H1 (cell line): ENCODE data around the gene A2ML1. TPM values are rescaled to one million over a fixed set of nuclear protein-coding genes. Genes with fewer than 3 reads are reported as not detected.

Source experiments
- CTCF ChIA-PET: fragments of 300-600 bp; sonication (Branson Sonifier 250); formaldehyde crosslinking; loops from one replicate; lab custom pipeline; 2021; ENCODE audit not compliant: partially characterized antibody; lab: Charles Lee
- POLR2A ChIA-PET: fragments of 300-600 bp; sonication (Branson Sonifier 250); formaldehyde crosslinking; loops from one replicate; lab custom pipeline; 2021; ENCODE audit warnings: inconsistent platforms; ENCODE audit not compliant: partially characterized antibody; lab: Charles Lee
- DNase-seq, 2 experiments: peaks; one replicate each; pipeline versions ENCODE4 v3.0.0 to v3.0.0-alpha.2; 2010 to 2022; ENCODE audit warnings: low spot score in 2 of 2, low read depth in 1 of 2, mixed read lengths in 1 of 2
- FAIRE-seq: peaks from 2 replicates; lab custom pipeline; 2011; peaks lifted over from hg19 to GRCh38; lab: Jason Lieb, UNC
- H2AFZ ChIP-seq: 2 replicates; pipeline ENCODE4 v1.8.1; 2012; ENCODE audit warnings: low read length, inconsistent platforms
- H2AK5ac ChIP-seq: 2 replicates; pipeline ENCODE4 v1.6.1; 2013; ENCODE audit warnings: low read depth, low read length
- H2BK120ac ChIP-seq: replicated peaks from 2 replicates; pipeline ENCODE3; 2013; ENCODE audit warnings: low read depth, low read length, inconsistent platforms
- H2BK12ac ChIP-seq: 2 replicates; pipeline ENCODE4 v1.6.1; 2013; ENCODE audit warnings: low read depth, low read length
- H2BK15ac ChIP-seq: 2 replicates; pipeline ENCODE4 v1.6.1; 2013; ENCODE audit warnings: low read length
- H2BK20ac ChIP-seq: 2 replicates; pipeline ENCODE4 v1.6.1; 2013; ENCODE audit warnings: low read length
- H2BK5ac ChIP-seq: 2 replicates; pipeline ENCODE4 v1.6.1; 2013; ENCODE audit warnings: low read depth, low read length
- H3K14ac ChIP-seq: 2 replicates; pipeline ENCODE4 v1.6.1; 2013; ENCODE audit warnings: inconsistent platforms; ENCODE audit not compliant: insufficient read length
- H3K18ac ChIP-seq: 2 replicates; pipeline ENCODE4 v1.6.1; 2013; ENCODE audit warnings: low read length; ENCODE audit errors: extremely low read depth
- H3K23ac ChIP-seq: 2 replicates; pipeline ENCODE4 v1.6.1; 2013; ENCODE audit warnings: inconsistent platforms; ENCODE audit not compliant: insufficient read length
- H3K23me2 ChIP-seq: 2 replicates; pipeline ENCODE4 v1.6.1; 2013; ENCODE audit warnings: low read depth, low read length
- H3K27ac ChIP-seq: 2 replicates; pipeline ENCODE4 v1.6.1; 2011; ENCODE audit warnings: low read depth, low read length, inconsistent platforms
- H3K27me3 ChIP-seq, 4 experiments: replicated peaks in 1 of 4; 1 replicate in 1 of 4; 2 replicates in 3 of 4; pipeline versions ENCODE4 v1.6.1 to v1.8.1; 2011 to 2013; ENCODE audit warnings: low read length in 3 of 4, mild to moderate bottlenecking in 3 of 4, inconsistent platforms in 2 of 4, mixed read lengths in 2 of 4, moderate library complexity in 1 of 4; ENCODE audit not compliant: control insufficient read depth in 3 of 4, insufficient read depth in 3 of 4; ENCODE audit errors: extremely low read depth in 1 of 4
- H3K36me3 ChIP-seq, 4 experiments: 2 replicates each; pipeline versions ENCODE4 v1.6.1 to v1.8.1; 2011 to 2013; ENCODE audit warnings: mild to moderate bottlenecking in 4 of 4, low read length in 3 of 4, moderate library complexity in 2 of 4, control low read depth in 1 of 4, inconsistent platforms in 1 of 4; ENCODE audit not compliant: insufficient read depth in 4 of 4, control insufficient read depth in 2 of 4
- H3K4ac ChIP-seq: replicated peaks from 2 replicates; pipeline ENCODE3; 2013; ENCODE audit warnings: low read length, low read depth, mixed read lengths, inconsistent platforms; ENCODE audit not compliant: insufficient read length
- H3K4me1 ChIP-seq, 4 experiments: replicated peaks in 1 of 4; 1 replicate in 1 of 4; 2 replicates in 3 of 4; pipeline versions ENCODE4 v1.6.1 to v1.8.1; 2011 to 2013; ENCODE audit warnings: low read length in 3 of 4, inconsistent platforms in 2 of 4, mixed read lengths in 1 of 4; ENCODE audit not compliant: insufficient read depth in 4 of 4, control insufficient read depth in 3 of 4
- H3K4me2 ChIP-seq, 2 experiments: 2 replicates each; pipeline versions ENCODE4 v1.6.1 to v1.8.1; 2011 to 2013; ENCODE audit warnings: low read depth in 2 of 2, low read length in 2 of 2, control low read depth in 1 of 2, inconsistent platforms in 1 of 2, mild to moderate bottlenecking in 1 of 2; ENCODE audit not compliant: insufficient read depth in 1 of 2
- H3K4me3 ChIP-seq, 4 experiments: fragments of 200-600, 300-600 bp in 1 of 4; sonication (generic), shearing (Covaris generic), sonication (Bioruptor Twin) in 1 of 4; 2 replicates each; pipeline versions ENCODE4 v1.5.1 to v1.8.1; 2011 to 2016; ENCODE audit warnings: low read length in 4 of 4, low read depth in 3 of 4, control low read depth in 2 of 4, inconsistent platforms in 2 of 4, mild to moderate bottlenecking in 2 of 4, mixed read lengths in 1 of 4, moderate library complexity in 1 of 4; ENCODE audit not compliant: insufficient read depth in 2 of 4; ENCODE audit errors: extremely low read depth in 1 of 4
- H3K56ac ChIP-seq: replicated peaks from 2 replicates; pipeline ENCODE3; 2013; ENCODE audit warnings: low read depth, mild to moderate bottlenecking, mixed read lengths, low read length, inconsistent platforms; ENCODE audit not compliant: insufficient read length
- H3K79me1 ChIP-seq: 2 replicates; pipeline ENCODE4 v1.6.1; 2013; ENCODE audit warnings: low read depth, low read length, control low read depth
- H3K79me2 ChIP-seq, 2 experiments: 2 replicates each; pipeline versions ENCODE4 v1.6.1 to v1.8.1; 2012 to 2013; ENCODE audit warnings: low read length in 2 of 2, mild to moderate bottlenecking in 2 of 2, inconsistent platforms in 1 of 2; ENCODE audit not compliant: insufficient read depth in 2 of 2, control insufficient read depth in 1 of 2
- H3K9ac ChIP-seq, 4 experiments: replicated peaks in 1 of 4; 1 replicate in 1 of 4; 2 replicates in 3 of 4; pipeline versions ENCODE4 v1.6.1 to v1.8.1; 2011 to 2013; ENCODE audit warnings: low read depth in 3 of 4, low read length in 3 of 4, control low read depth in 2 of 4, mild to moderate bottlenecking in 2 of 4, moderate library complexity in 2 of 4, inconsistent platforms in 1 of 4; ENCODE audit errors: extremely low read depth in 1 of 4
- H3K9me3 ChIP-seq, 2 experiments: 2 replicates each; pipeline versions ENCODE4 v1.6.1 to v1.8.1; 2012 to 2013; ENCODE audit warnings: mild to moderate bottlenecking in 2 of 2, moderate library complexity in 2 of 2, control low read depth in 1 of 2, inconsistent platforms in 1 of 2, low read depth in 1 of 2, low read length in 1 of 2, mixed read lengths in 1 of 2; ENCODE audit not compliant: insufficient read depth in 2 of 2
- H4K20me1 ChIP-seq, 2 experiments: replicated peaks in 1 of 2; 2 replicates each; pipeline versions ENCODE3 to v1.8.1; 2011 to 2013; ENCODE audit warnings: inconsistent platforms in 2 of 2, low read length in 2 of 2, mild to moderate bottlenecking in 1 of 2; ENCODE audit not compliant: insufficient read depth in 2 of 2, control insufficient read depth in 1 of 2
- H4K5ac ChIP-seq: 2 replicates; pipeline ENCODE4 v1.6.1; 2013; ENCODE audit warnings: low read length, low read depth, mixed read lengths, inconsistent platforms; ENCODE audit not compliant: insufficient read length
- H4K8ac ChIP-seq: 2 replicates; pipeline ENCODE4 v1.8.0; 2013; ENCODE audit warnings: mild to moderate bottlenecking, moderate library complexity, low read length, inconsistent platforms; ENCODE audit not compliant: insufficient read depth; ENCODE audit errors: extremely low read depth
- H4K91ac ChIP-seq: replicated peaks from 2 replicates; pipeline ENCODE3; 2013; ENCODE audit warnings: low read length, mixed read lengths, inconsistent platforms; ENCODE audit not compliant: insufficient read length
- HDAC2 ChIP-seq, 2 experiments: fragments of 300-600 bp in 1 of 2; sonication (generic) in 1 of 2; IDR thresholded peaks; 2 replicates each; pipeline ENCODE4 v1.6.1; 2011 to 2012; ENCODE audit warnings: low read depth in 2 of 2, low read length in 2 of 2, mild to moderate bottlenecking in 2 of 2, moderate library complexity in 2 of 2, borderline replicate concordance in 1 of 2, inconsistent platforms in 1 of 2
- POLR2AphosphoS5 ChIP-seq: IDR thresholded peaks from 2 replicates; pipeline ENCODE4 v1.6.1; 2011; ENCODE audit warnings: low read depth, low read length
- TEAD4 ChIP-seq: IDR thresholded peaks from 2 replicates; pipeline ENCODE4 v1.6.1; 2012; ENCODE audit warnings: low read depth, low read length, inconsistent platforms, mixed read lengths
- polyA plus RNA-seq, 7 experiments: library from polyadenylated mRNA; depleted of rRNA in 3 of 7; stranded (reverse) in 5 of 7; unstranded in 2 of 7; fragments of >200 nt in 5 of 7; fragments of 200-250 nt in 2 of 7; gene quantifications; 1 replicate in 5 of 7; 2 replicates in 1 of 7; 4 replicates in 1 of 7; pipeline versions ENCODE4 v1.2.1 to v1.2.3, GENCODE V29; 2011 to 2013; ENCODE audit warnings: missing spikeins in 2 of 7, mixed read lengths in 2 of 7
- total RNA-seq: library from RNA; stranded (reverse); fragmentation: NEBNext Ultra II Directional; extraction: Animal tissue kit (Norgen Biotek cat#: 25700); gene quantifications from 2 replicates; pipeline ENCODE4 v1.2.1, GENCODE V29; 2021

Gene A2ML1
- total and polyA plus RNA-seq, 2 of the 8 experiments (the other 6 are each of a cell fraction or from before 2014, with no cell fraction given): 10.2 to 10.3 TPM

- Histone ChIP-seq H3K9me3 (no peaks in the 10 kb centered on the region), H2BK20ac (no peak overlapping the region), H3K4me3 (peak overlapping the region; percentile 91 to 99 (median 98)), H3K23ac (no peak overlapping the region), H2AFZ (no peak overlapping the region), H2BK120ac (no peak overlapping the region), H3K27me3 (no peaks in the 10 kb centered on the region), H3K4me2 (peak overlapping the region; percentile 76 to 92), H2BK5ac (no peak overlapping the region), H3K18ac (no peak overlapping the region), H4K91ac (no peak overlapping the region), H3K79me2 (peaks cover 34 to 66% of the 10 kb centered on the region in 2 experiments), H3K79me1 (0 out of 2 replicates have a peak, but pooled peaks cover 2% of the 10 kb centered on the region), H3K4me1 (peaks cover 0 to 24% (median 4%) of the 10 kb centered on the region in 4 experiments; a peak in 2 of 7 replicates), H4K5ac (peak overlapping the region; percentile 92), H3K36me3 (peaks cover 11 to 54% (median 29%) of the 10 kb centered on the region in 4 experiments), H2BK12ac (no peak overlapping the region), H2AK5ac (no peak overlapping the region), H3K4ac (no peak overlapping the region), H3K27ac (no peak overlapping the region)
- DNase-seq: no peak
- CTCF ChIA-PET: interaction anchor here (0.6 kb wide), 1 partner anchor 235 kb away, joined by 3 read pairs; no protein-coding TSS in a partner anchor
- TF ChIP-seq TEAD4 (no peak), POLR2AphosphoS5 (no peak), HDAC2 (IDR thresholded peaks at IDR 0.05; ENCODE audit: borderline replicate concordance in 1 of 2, low read depth in 2 of 2, low read length in 2 of 2) (no peak)
- TF ChIP-seq, all 59 proteins: peak for 0
- Histone ChIP-seq H3K14ac (no peak overlapping the region), H3K23me2 (peaks cover 9% of the 10 kb centered on the region), H2BK15ac (no peak overlapping the region), H4K8ac (no peak overlapping the region), H3K9ac (peak overlapping the region in 3 of 4 experiments; percentile 77 to 93 (median 87); a peak in 5 of 7 replicates), H3K56ac (peak overlapping the region; percentile 43), H4K20me1 (peaks cover 13 to 22% of the 10 kb centered on the region in 2 experiments)
- POLR2A ChIA-PET: interaction anchor here (0.7 to 18.7 kb wide), 4 partner anchors 12 to 465 kb away, joined by 3 to 438 read pairs (median 157); partner anchors contain the start of gene M6PR
- no peak for FAIRE-seq
Measured at GRCh38 chr12:8916154-8916553, 93.7 kb downstream of the A2ML1 start.
